GM21737 (cell line): ENCODE data around the gene ZNF492.
"Not testable (repeated sequence)": the region's sequence is repeated elsewhere in the genome, so short reads cannot be mapped to it uniquely, and the experiment has no call there.

Source experiments
- ATAC-seq: cut with Tn5 transposase; IDR thresholded peaks from one replicate; pipeline ENCODE4 v1.9.1; 2021; ENCODE audit warnings: mild to moderate bottlenecking, moderate library complexity; ENCODE audit not compliant: unreplicated experiment

ZNF492 gene

GRCh38 chr19:22617181-22617580 lies 16.9 kb upstream of the ZNF492 start:
- ATAC-seq: not testable (repeated sequence)

GRCh38 chr19:22617614-22618320 lies 16.4 kb upstream of the ZNF492 start:
- ATAC-seq: no peak

GRCh38 chr19:22619371-22619770 lies 14.8 kb upstream of the ZNF492 start:
- no peak for ATAC-seq

- no peak for ATAC-seq
Observed at GRCh38 chr19:22619932-22620331, 14.2 kb upstream of the ZNF492 start.

GRCh38 chr19:22620401-22620800 lies 13.7 kb upstream of the ZNF492 start:
- no peak for ATAC-seq

GRCh38 chr19:22620912-22621311 lies 13.2 kb upstream of the ZNF492 start:
- no peak for ATAC-seq

- ATAC-seq: no peak
Observed at GRCh38 chr19:22622020-22622419, 12.1 kb upstream of the ZNF492 start.

- no peak for ATAC-seq
Observed at GRCh38 chr19:22622901-22623840, 11.0 kb upstream of the ZNF492 start.

GRCh38 chr19:22623841-22624221 lies 10.3 kb upstream of the ZNF492 start:
- ATAC-seq: no peak

- no peak for ATAC-seq
Observed at GRCh38 chr19:22625266-22626035, 8.7 kb upstream of the ZNF492 start.

- no peak for ATAC-seq
Observed at GRCh38 chr19:22627526-22627925, 6.6 kb upstream of the ZNF492 start.

GRCh38 chr19:22628401-22628800 lies 5.7 kb upstream of the ZNF492 start:
- ATAC-seq: no peak

GRCh38 chr19:22634450-22634827 lies 315 bp downstream of the ZNF492 start:
- no peak for ATAC-seq

GRCh38 chr19:22685493-22685892 lies 51.4 kb downstream of the ZNF492 start:
- not testable (repeated sequence) for ATAC-seq

GRCh38 chr19:22702661-22703060 lies 68.5 kb downstream of the ZNF492 start:
- not testable (repeated sequence) for ATAC-seq

GRCh38 chr19:22703096-22703495 lies 69.0 kb downstream of the ZNF492 start:
- not testable (repeated sequence) for ATAC-seq

GRCh38 chr19:22708983-22709382 lies 74.9 kb downstream of the ZNF492 start:
- ATAC-seq: no peak
